ENCODE measurements around the gene EPB41L3. TPM values are rescaled to one million over a fixed set of nuclear protein-coding genes. Genes with fewer than 3 reads are reported as not detected.

EPB41L3 gene
- polyA plus RNA-seq, 2 of the 4 experiments (the other 2 are of a cell fraction): 0.46 to 1.00 TPM

GRCh38 chr18:5388896-5389295, 154.9 kb downstream of the EPB41L3 start:
- H3K4me1 ChIP-seq: no peaks in the 10 kb centered on the region
- FAIRE-seq: no peak
- 4% methylated on average over 3 of the region's 3 CpGs for WGBS (ENCODE audit: missing lambda C conversion rate)

More at GRCh38 chr18:5388896-5389295, 154.9 kb downstream of the EPB41L3 start:
- no peaks in the 10 kb centered on the region for H3K9me3 ChIP-seq
- ChIA-PET CTCF (no interaction called here), POLR2A (no interaction called here)
- DNase-seq (ENCODE audit: low read depth in 1 of 2, low spot score in 1 of 2) (no peak), ATAC-seq (no peak)
- TF ChIP-seq MAZ (IDR thresholded peaks at IDR 0.05; ENCODE audit: borderline replicate concordance, low read depth, low read length) (no peak), FOSB (CRISPR knock-in tag; IDR thresholded peaks at IDR 0.05) (no peak), NFE2L2 (conservative IDR thresholded peaks at IDR 0.05; ENCODE audit: low read length) (no peak), HMGXB4 (CRISPR knock-in tag; IDR thresholded peaks at IDR 0.05; ENCODE audit: borderline replicate concordance) (no peak), ZNF302 (CRISPR knock-in tag; IDR thresholded peaks at IDR 0.05) (no peak), ELK1 (IDR thresholded peaks at IDR 0.05; ENCODE audit: low read depth, low read length) (no peak), RNF2 (IDR thresholded peaks at IDR 0.05; ENCODE audit: borderline replicate concordance, low read depth) (no peak), CEBPB (IDR thresholded peaks at IDR 0.05) (no peak), NPAS2 (CRISPR knock-in tag; IDR thresholded peaks at IDR 0.05; ENCODE audit: borderline replicate concordance) (no peak), FOSL2 (IDR thresholded peaks at IDR 0.05) (no peak), FOSL2 (CRISPR knock-in tag; IDR thresholded peaks at IDR 0.05) (no peak), POLR2AphosphoS2 (conservative IDR thresholded peaks at IDR 0.05; ENCODE audit: low read length) (no peak), HOXB13 (CRISPR knock-in tag; IDR thresholded peaks at IDR 0.05; ENCODE audit: low read depth) (no peak), ATOH8 (CRISPR knock-in tag; IDR thresholded peaks at IDR 0.05; ENCODE audit: low read depth) (no peak), BHLHE40 (IDR thresholded peaks at IDR 0.05; ENCODE audit: low read depth, low read length) (no peak), REST (IDR thresholded peaks at IDR 0.05) (no peak), FOXS1 (CRISPR knock-in tag; IDR thresholded peaks at IDR 0.05) (no peak), PHF8 (IDR thresholded peaks at IDR 0.05; ENCODE audit: borderline replicate concordance, low read depth) (no peak)
- H3K27ac ChIP-seq: no peak overlapping the region
- H3K4me3 ChIP-seq: no peak overlapping the region
- H3K4me2 ChIP-seq: no peak overlapping the region

All from A549 (cell line).